Glutamatergic neuron (in vitro differentiated cells): Measurements from ENCODE around the gene ADAMTS20. TPM values are rescaled to one million over a fixed set of nuclear protein-coding genes. Genes with fewer than 3 reads are reported as not detected.
"Not testable (repeated sequence)": the region's sequence is repeated elsewhere in the genome, so short reads cannot be mapped to it uniquely, and the experiment has no call there.

Source experiments
- DNase-seq: peaks from one replicate; pipeline ENCODE4 v3.0.0; 2022
- H3K27ac Mint-ChIP-seq: one replicate; pipeline ENCODE4 v1.8.0; 2020; ENCODE audit warnings: mild to moderate bottlenecking, mixed read lengths, inconsistent platforms; ENCODE audit not compliant: unreplicated experiment
- H3K27me3 Mint-ChIP-seq: one replicate; pipeline ENCODE4 v1.8.0; 2020; ENCODE audit warnings: mild to moderate bottlenecking, moderate library complexity, mixed read lengths, inconsistent platforms; ENCODE audit not compliant: unreplicated experiment
- H3K36me3 Mint-ChIP-seq: one replicate; pipeline ENCODE4 v1.8.0; 2020; ENCODE audit warnings: mild to moderate bottlenecking, mixed read lengths, inconsistent platforms; ENCODE audit not compliant: unreplicated experiment
- H3K4me1 Mint-ChIP-seq: one replicate; pipeline ENCODE4 v1.8.0; 2020; ENCODE audit warnings: mild to moderate bottlenecking, low read depth, mixed read lengths, inconsistent platforms; ENCODE audit not compliant: unreplicated experiment
- H3K4me3 Mint-ChIP-seq: one replicate; pipeline ENCODE4 v1.8.0; 2020; ENCODE audit warnings: mild to moderate bottlenecking, mixed read lengths, inconsistent platforms; ENCODE audit not compliant: unreplicated experiment
- H3K9me3 Mint-ChIP-seq: one replicate; pipeline ENCODE4 v1.8.0; 2020; ENCODE audit warnings: mild to moderate bottlenecking, moderate library complexity, mixed read lengths, inconsistent platforms; ENCODE audit not compliant: unreplicated experiment
- total RNA-seq: library from RNA; stranded (reverse); fragmentation: NEBNext Ultra II Directional; extraction: Animal tissue kit (Norgen Biotek cat#: 25700); gene quantifications from one replicate; pipeline ENCODE4 v1.2.1, GENCODE V29; 2021; ENCODE audit not compliant: unreplicated experiment
- TF ChIP-seq, protein P1 (sequence below): fragments of 200-600 bp; sonication (generic); IDR thresholded peaks from one replicate; pipeline ENCODE4 v1.5.0; 2021; ENCODE audit not compliant: partially characterized antibody, unreplicated experiment

Gene ADAMTS20
- total RNA-seq, 1 donor from 2014 or later, result 7.0 TPM

GRCh38 chr12:43345023-43345422 is 207.0 kb downstream of the ADAMTS20 start:
- no peak for DNase-seq

GRCh38 chr12:43341785-43342313 is 210.2 kb downstream of the ADAMTS20 start:
- H3K4me3 Mint-ChIP-seq, H3K27me3 Mint-ChIP-seq, DNase-seq, H3K9me3 Mint-ChIP-seq, H3K4me1 Mint-ChIP-seq, H3K27ac Mint-ChIP-seq: not testable (repeated sequence)
- peaks cover 13% of the 10 kb centered on the region for H3K36me3 Mint-ChIP-seq

More at GRCh38 chr12:43345023-43345422, 207.0 kb downstream of the ADAMTS20 start:
- no peaks in the 10 kb centered on the region for H3K27me3 Mint-ChIP-seq
- peaks cover 13% of the 10 kb centered on the region for H3K36me3 Mint-ChIP-seq
- H3K4me1 Mint-ChIP-seq, result no peaks in the 10 kb centered on the region
- TF ChIP-seq, protein P1, sequence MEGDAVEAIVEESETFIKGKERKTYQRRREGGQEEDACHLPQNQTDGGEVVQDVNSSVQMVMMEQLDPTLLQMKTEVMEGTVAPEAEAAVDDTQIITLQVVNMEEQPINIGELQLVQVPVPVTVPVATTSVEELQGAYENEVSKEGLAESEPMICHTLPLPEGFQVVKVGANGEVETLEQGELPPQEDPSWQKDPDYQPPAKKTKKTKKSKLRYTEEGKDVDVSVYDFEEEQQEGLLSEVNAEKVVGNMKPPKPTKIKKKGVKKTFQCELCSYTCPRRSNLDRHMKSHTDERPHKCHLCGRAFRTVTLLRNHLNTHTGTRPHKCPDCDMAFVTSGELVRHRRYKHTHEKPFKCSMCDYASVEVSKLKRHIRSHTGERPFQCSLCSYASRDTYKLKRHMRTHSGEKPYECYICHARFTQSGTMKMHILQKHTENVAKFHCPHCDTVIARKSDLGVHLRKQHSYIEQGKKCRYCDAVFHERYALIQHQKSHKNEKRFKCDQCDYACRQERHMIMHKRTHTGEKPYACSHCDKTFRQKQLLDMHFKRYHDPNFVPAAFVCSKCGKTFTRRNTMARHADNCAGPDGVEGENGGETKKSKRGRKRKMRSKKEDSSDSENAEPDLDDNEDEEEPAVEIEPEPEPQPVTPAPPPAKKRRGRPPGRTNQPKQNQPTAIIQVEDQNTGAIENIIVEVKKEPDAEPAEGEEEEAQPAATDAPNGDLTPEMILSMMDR, result no peak
- no peak overlapping the region for H3K4me3 Mint-ChIP-seq
- peaks cover 6% of the 10 kb centered on the region for H3K9me3 Mint-ChIP-seq
- H3K27ac Mint-ChIP-seq, result no peak overlapping the region

GRCh38 chr12:43338848-43339526 is 213.0 kb downstream of the ADAMTS20 start:
- H3K4me1 Mint-ChIP-seq, result no peaks in the 10 kb centered on the region
- TF ChIP-seq, protein P1, result no peak
- no peaks in the 10 kb centered on the region for H3K9me3 Mint-ChIP-seq
- H3K27ac Mint-ChIP-seq, result no peak overlapping the region
- H3K4me3 Mint-ChIP-seq, result no peak overlapping the region
- DNase-seq, result no peak
- H3K36me3 Mint-ChIP-seq, result peaks cover 2% of the 10 kb centered on the region
- no peaks in the 10 kb centered on the region for H3K27me3 Mint-ChIP-seq

GRCh38 chr12:43337571-43338444 is 214.2 kb downstream of the ADAMTS20 start:
- H3K27ac Mint-ChIP-seq, result no peak overlapping the region
- no peaks in the 10 kb centered on the region for H3K27me3 Mint-ChIP-seq
- H3K9me3 Mint-ChIP-seq, result no peaks in the 10 kb centered on the region
- no peak overlapping the region for H3K4me3 Mint-ChIP-seq
- no peaks in the 10 kb centered on the region for H3K36me3 Mint-ChIP-seq
- no peaks in the 10 kb centered on the region for H3K4me1 Mint-ChIP-seq
- no peak for DNase-seq
- TF ChIP-seq, protein P1, result no peak

- Mint-ChIP-seq H3K4me1 (no peaks in the 10 kb centered on the region), H3K27ac (no peak overlapping the region), H3K27me3 (no peaks in the 10 kb centered on the region)
Measured at GRCh38 chr12:43336962-43337555, 214.9 kb downstream of the ADAMTS20 start.

More at GRCh38 chr12:43336962-43337555, 214.9 kb downstream of the ADAMTS20 start:
- TF ChIP-seq, protein P1, result peak; percentile 45
- no peaks in the 10 kb centered on the region for H3K9me3 Mint-ChIP-seq
- no peaks in the 10 kb centered on the region for H3K36me3 Mint-ChIP-seq
- DNase-seq, result no peak
- H3K4me3 Mint-ChIP-seq, result no peak overlapping the region
